Measurements from ENCODE around the gene ZSWIM5.

DNA sequence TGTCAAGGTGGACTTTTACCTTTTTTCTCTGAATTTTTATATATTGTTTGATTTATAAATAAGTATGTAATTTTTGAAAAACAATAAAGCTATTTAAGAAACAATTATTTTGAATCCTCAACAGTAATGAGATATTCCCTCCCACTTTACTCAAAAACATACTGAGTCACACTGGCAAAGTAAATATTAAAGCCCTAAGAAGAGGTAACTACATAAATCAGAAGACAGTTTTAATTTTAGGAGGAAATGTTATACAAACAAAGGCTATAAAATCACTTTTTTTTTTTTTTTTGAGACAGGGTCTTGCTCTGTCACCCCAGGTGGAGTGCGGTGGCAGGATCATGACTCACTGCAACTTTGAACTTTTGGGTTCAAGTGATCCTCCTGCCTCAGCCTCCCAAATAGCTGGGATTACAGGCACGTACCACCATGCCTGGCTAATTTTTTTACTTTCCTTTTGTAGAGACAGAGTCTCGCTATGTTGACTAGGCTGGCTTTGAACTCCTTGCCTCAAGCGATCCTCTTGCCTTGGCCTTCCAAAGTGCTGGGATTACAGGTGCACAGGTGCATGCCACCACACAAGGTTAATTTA lies 36.2 kb downstream of the ZSWIM5 start:
- no peak for TF ChIP-seq GATA2 (IDR thresholded peaks at IDR 0.05; ENCODE audit: low read depth, low read length)
- no peak for TF ChIP-seq GATA3 (IDR thresholded peaks at IDR 0.05; ENCODE audit: low read depth, low read length)

All from SH-SY5Y (cell line).